ENCODE measurements around the gene RIMBP2. TPM values are rescaled to one million over a fixed set of nuclear protein-coding genes. Genes with fewer than 3 reads are reported as not detected.

The RIMBP2 gene
- polyA plus RNA-seq, 1 of the 3 experiments (the other 2 are of a cell fraction) = 0.90 TPM

DNA sequence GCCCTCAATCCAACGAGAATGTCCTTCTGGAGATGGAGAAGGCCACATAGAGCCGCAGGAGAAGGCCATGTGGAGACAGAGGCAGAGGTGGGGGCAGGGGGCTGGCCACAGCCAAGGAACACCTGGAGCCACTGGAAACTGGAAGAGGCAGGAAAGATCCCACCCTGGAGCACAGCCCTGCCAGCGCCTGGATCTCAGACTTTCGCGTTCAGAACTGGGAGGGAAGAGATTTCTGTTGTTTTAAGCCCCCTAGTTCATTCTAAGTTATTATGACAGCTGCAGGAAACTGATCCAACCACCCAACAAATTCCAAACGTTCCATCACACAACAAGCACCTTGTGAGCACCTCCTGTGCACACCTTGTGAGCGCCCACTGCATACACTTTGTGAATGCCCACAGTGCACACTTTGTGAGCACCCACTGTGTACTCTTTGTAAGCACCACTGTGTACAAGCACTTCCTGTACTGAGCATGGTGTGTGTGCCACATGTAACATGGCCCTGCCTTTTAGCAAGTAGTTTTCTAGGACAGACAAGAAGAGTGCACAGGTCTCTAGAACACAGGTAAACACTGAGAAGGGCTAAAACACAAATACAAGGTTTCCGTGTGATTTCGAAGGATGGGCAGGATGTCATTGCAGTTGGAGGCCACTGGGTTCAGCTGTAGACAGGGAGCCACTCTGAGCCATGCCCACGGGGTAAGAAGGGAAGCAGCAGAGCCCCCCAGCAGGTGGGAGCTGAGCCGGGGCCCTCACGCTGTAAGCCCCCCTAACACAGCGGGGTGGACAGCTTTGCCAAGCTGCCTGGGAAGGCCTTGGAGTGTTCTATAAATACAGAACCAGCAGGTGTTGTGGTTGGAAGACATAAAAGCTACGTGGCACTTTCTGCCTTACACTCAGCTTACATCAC is 15.4 kb downstream of the RIMBP2 start:
- Histone ChIP-seq H3K9me3 (no peaks in the 10 kb centered on the region), H2AFZ (ENCODE audit: low read depth) (no peak overlapping the region), H3K9me2 (no peaks in the 10 kb centered on the region), H3K4me3 (ENCODE audit: low read depth in 2 of 2, low read length in 1 of 2) (no peak overlapping the region), H3K79me2 (ENCODE audit: insufficient read depth) (no peaks in the 10 kb centered on the region), H3K36me3 (replicated peaks in 1 of 2; ENCODE audit: control insufficient read depth in 1 of 2, insufficient read depth in 2 of 2, low read length in 1 of 2) (no peaks in the 10 kb centered on the region), H4K20me1 (ENCODE audit: insufficient read depth) (no peaks in the 10 kb centered on the region), H3K27ac (ENCODE audit: low read depth in 2 of 2, low read length in 1 of 2) (no peak overlapping the region; a peak in 1 of 4 replicates), H3F3A (replicated peaks; ENCODE audit: insufficient read depth) (no peaks in the 10 kb centered on the region), H3K4me2 (no peak overlapping the region), H3K9ac (no peak overlapping the region), H3K4me1 (ENCODE audit: control insufficient read depth in 1 of 2, insufficient read depth in 2 of 2, low read depth in 1 of 2, low read length in 1 of 2) (peaks cover 0 to 42% of the 10 kb centered on the region in 2 experiments; a peak in 2 of 4 replicates), H3K27me3 (ENCODE audit: insufficient read depth) (no peaks in the 10 kb centered on the region)
- POLR2A ChIA-PET = no interaction called here
- no peak for TF ChIP-seq JUND (IDR thresholded peaks at IDR 0.05)
- TF ChIP-seq GATA2 (CRISPR knock-in tag; IDR thresholded peaks at IDR 0.05) = no peak
- TF ChIP-seq NFIC (IDR thresholded peaks at IDR 0.05; ENCODE audit: borderline replicate concordance) = no peak
- no peak for DNase-seq
- WGBS (ENCODE audit: low lambda C conversion rate) = 31% methylated on average over 11 of the region's 14 CpGs
- CTCF ChIA-PET = interaction anchor here (1.3 kb wide), 1 partner anchor 47 kb away, joined by 5 read pairs; no protein-coding TSS in a partner anchor

GRCh38 chr12:130698106-130698505 is 18.0 kb downstream of the RIMBP2 start:
- H3K27ac ChIP-seq (ENCODE audit: low read depth in 2 of 2, low read length in 1 of 2) = no peak overlapping the region
- ChIA-PET CTCF (interaction anchor here (1.5 kb wide), 1 partner anchor 21 kb away, joined by 4 read pairs; no protein-coding TSS in a partner anchor), POLR2A (no interaction called here)
- no peaks in the 10 kb centered on the region for H3F3A ChIP-seq (replicated peaks; ENCODE audit: insufficient read depth)
- H3K4me3 ChIP-seq (ENCODE audit: low read depth in 2 of 2, low read length in 1 of 2) = no peak overlapping the region
- no peaks in the 10 kb centered on the region for H3K9me3 ChIP-seq
- 62% methylated on average over 5 of the region's 8 CpGs for WGBS (ENCODE audit: low lambda C conversion rate)
- H4K20me1 ChIP-seq (ENCODE audit: insufficient read depth) = no peaks in the 10 kb centered on the region
- no peaks in the 10 kb centered on the region for H3K36me3 ChIP-seq (replicated peaks in 1 of 2; ENCODE audit: control insufficient read depth in 1 of 2, insufficient read depth in 2 of 2, low read length in 1 of 2)
- no peak overlapping the region for H2AFZ ChIP-seq (ENCODE audit: low read depth)
- peaks cover 0 to 24% of the 10 kb centered on the region in 2 experiments; a peak in 1 of 4 replicates for H3K4me1 ChIP-seq (ENCODE audit: control insufficient read depth in 1 of 2, insufficient read depth in 2 of 2, low read depth in 1 of 2, low read length in 1 of 2)
- no peak for TF ChIP-seq PBX3 (IDR thresholded peaks at IDR 0.05)
- TF ChIP-seq GATA2 (CRISPR knock-in tag; IDR thresholded peaks at IDR 0.05) = no peak
- TF ChIP-seq JUND (IDR thresholded peaks at IDR 0.05) = no peak
- no peak for TF ChIP-seq EP300 (IDR thresholded peaks at IDR 0.05; ENCODE audit: borderline replicate concordance in 1 of 2, low read depth in 1 of 2, low read length in 1 of 2)
- no peak for TF ChIP-seq RCOR1 (IDR thresholded peaks at IDR 0.05; ENCODE audit: low read length)
- H3K79me2 ChIP-seq (ENCODE audit: insufficient read depth) = no peaks in the 10 kb centered on the region
- no peak for DNase-seq
- no peaks in the 10 kb centered on the region for H3K27me3 ChIP-seq (ENCODE audit: insufficient read depth)
- no peak overlapping the region for H3K4me2 ChIP-seq
- H3K9me2 ChIP-seq = no peaks in the 10 kb centered on the region
- no peak overlapping the region for H3K9ac ChIP-seq

DNA sequence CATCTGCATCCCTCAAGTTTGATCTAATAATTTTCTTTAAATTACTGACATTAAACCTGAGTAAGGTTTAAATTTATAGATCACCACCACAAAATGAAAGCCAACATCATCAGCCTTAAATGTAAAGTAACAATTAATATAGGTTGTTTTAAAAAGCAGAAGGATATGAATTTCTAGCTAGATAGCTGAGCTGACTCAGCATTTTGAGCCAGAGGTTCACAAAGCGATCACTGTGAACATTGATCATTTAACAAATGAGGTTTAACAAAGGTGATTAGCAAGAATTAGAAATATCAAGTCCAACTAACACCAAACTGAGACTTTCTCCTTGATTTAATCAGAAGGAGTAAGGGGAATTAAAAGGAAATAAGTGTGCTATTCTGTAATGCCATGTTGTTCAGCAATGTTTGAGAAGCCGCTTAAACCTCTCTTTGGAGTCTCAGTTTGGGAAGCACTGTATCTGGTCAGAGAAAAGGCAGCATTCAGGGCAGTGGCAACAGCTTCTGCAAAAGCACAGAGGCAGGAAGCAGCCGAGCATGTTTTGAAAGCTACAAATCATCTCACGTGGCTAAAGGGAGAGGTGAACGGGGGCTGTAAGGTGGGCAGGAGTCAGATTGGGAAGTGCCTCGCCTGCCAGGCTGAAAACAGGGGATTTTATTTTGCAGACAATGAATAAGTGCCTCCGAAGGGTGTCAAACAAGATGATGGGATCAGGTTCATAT is 19.6 kb downstream of the RIMBP2 start:
- H3K9me3 ChIP-seq = no peaks in the 10 kb centered on the region
- no peak for TF ChIP-seq POLR2AphosphoS5 (IDR thresholded peaks at IDR 0.05; ENCODE audit: low read depth, low read length)
- no peak for TF ChIP-seq CHD2 (IDR thresholded peaks at IDR 0.05; ENCODE audit: low read length, partially characterized antibody)
- no peak for TF ChIP-seq NFIC (IDR thresholded peaks at IDR 0.05; ENCODE audit: borderline replicate concordance)
- no peak for TF ChIP-seq RCOR1 (IDR thresholded peaks at IDR 0.05; ENCODE audit: low read length)
- no peak for TF ChIP-seq MEF2A (IDR thresholded peaks at IDR 0.05; ENCODE audit: borderline replicate concordance, low read depth)
- TF ChIP-seq PBX3 (IDR thresholded peaks at IDR 0.05) = no peak
- TF ChIP-seq, protein P1, sequence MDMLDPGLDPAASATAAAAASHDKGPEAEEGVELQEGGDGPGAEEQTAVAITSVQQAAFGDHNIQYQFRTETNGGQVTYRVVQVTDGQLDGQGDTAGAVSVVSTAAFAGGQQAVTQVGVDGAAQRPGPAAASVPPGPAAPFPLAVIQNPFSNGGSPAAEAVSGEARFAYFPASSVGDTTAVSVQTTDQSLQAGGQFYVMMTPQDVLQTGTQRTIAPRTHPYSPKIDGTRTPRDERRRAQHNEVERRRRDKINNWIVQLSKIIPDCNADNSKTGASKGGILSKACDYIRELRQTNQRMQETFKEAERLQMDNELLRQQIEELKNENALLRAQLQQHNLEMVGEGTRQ (IDR thresholded peaks at IDR 0.05; ENCODE audit: borderline replicate concordance, low read depth, low read length) = no peak
- no peak for TF ChIP-seq RXRA (IDR thresholded peaks at IDR 0.05; ENCODE audit: borderline replicate concordance, low read depth)
- TF ChIP-seq YY1 (IDR thresholded peaks at IDR 0.05; ENCODE audit: low read depth) = no peak
- TF ChIP-seq RFX5 (IDR thresholded peaks at IDR 0.05; ENCODE audit: low read length) = no peak
- no peak for TF ChIP-seq MXI1 (IDR thresholded peaks at IDR 0.05; ENCODE audit: low read depth, low read length)

More for the DNA sequence above, 19.6 kb downstream of the RIMBP2 start:
- Histone ChIP-seq H3K27me3 (ENCODE audit: insufficient read depth) (no peaks in the 10 kb centered on the region), H3K79me2 (ENCODE audit: insufficient read depth) (no peaks in the 10 kb centered on the region), H3K4me2 (no peak overlapping the region), H4K20me1 (ENCODE audit: insufficient read depth) (no peaks in the 10 kb centered on the region), H2AFZ (ENCODE audit: low read depth) (no peak overlapping the region), H3K4me1 (ENCODE audit: control insufficient read depth in 1 of 2, insufficient read depth in 2 of 2, low read depth in 1 of 2, low read length in 1 of 2) (peaks cover 0 to 17% of the 10 kb centered on the region in 2 experiments; a peak in 1 of 4 replicates), H3K27ac (ENCODE audit: low read depth in 2 of 2, low read length in 1 of 2) (no peak overlapping the region), H3K9ac (no peak overlapping the region), H3F3A (replicated peaks; ENCODE audit: insufficient read depth) (no peaks in the 10 kb centered on the region), H3K36me3 (replicated peaks in 1 of 2; ENCODE audit: control insufficient read depth in 1 of 2, insufficient read depth in 2 of 2, low read length in 1 of 2) (no peaks in the 10 kb centered on the region), H3K4me3 (ENCODE audit: low read depth in 2 of 2, low read length in 1 of 2) (no peak overlapping the region), H3K9me2 (no peaks in the 10 kb centered on the region)
- DNase-seq = no peak
- POLR2A ChIA-PET = interaction anchor here (0.6 kb wide), 1 partner anchor 25 kb away, joined by 3 read pairs; no protein-coding TSS in a partner anchor
- CTCF ChIA-PET = interaction anchor here (1.5 kb wide), 1 partner anchor 23 kb away, joined by 4 read pairs; no protein-coding TSS in a partner anchor
- 36% methylated on average over 7 of the region's 7 CpGs for WGBS (ENCODE audit: low lambda C conversion rate)

All from SK-N-SH (cell line).